Transverse colon (tissue), 4 donors: ENCODE results near the gene RPTOR. TPM values are rescaled to one million over a fixed set of nuclear protein-coding genes. Genes with fewer than 3 reads are reported as not detected.
"Not testable (repeated sequence)": the region's sequence is repeated elsewhere in the genome, so short reads cannot be mapped to it uniquely, and the experiment has no call there.

Source experiments
- DNase-seq: peaks from one replicate; pipeline ENCODE4 v3.0.0-alpha.2; 2019
- H3K27ac ChIP-seq, 4 donors: fragments of 200-600 bp; sonication (generic); 2 replicates each; pipeline ENCODE4 v1.5.1; 2016 to 2018; ENCODE audit warnings: inconsistent platforms in 4 of 4
- H3K27me3 ChIP-seq: fragments of 200-600 bp; sonication (generic); 2 replicates; pipeline ENCODE4 v1.5.1; 2017; ENCODE audit warnings: inconsistent platforms
- H3K36me3 ChIP-seq, 4 donors: fragments of 200-600 bp; sonication (generic); 2 replicates each; pipeline ENCODE4 v1.5.1; 2017 to 2019; ENCODE audit warnings: inconsistent platforms in 4 of 4
- H3K4me1 ChIP-seq, 4 donors: fragments of 200-600 bp; sonication (generic); 2 replicates each; pipeline ENCODE4 v1.5.1; 2017 to 2020; ENCODE audit warnings: inconsistent platforms in 4 of 4
- H3K4me3 ChIP-seq, 4 donors: fragments of 200-600 bp; sonication (generic); 1 replicate in 1 of 4; 2 replicates in 3 of 4; pipeline versions ENCODE4 v1.5.1 to v1.6.1; 2017 to 2019; ENCODE audit warnings: inconsistent platforms in 4 of 4
- H3K9me3 ChIP-seq, 2 donors: fragments of 200-600 bp; sonication (generic); 2 replicates each; pipeline ENCODE4 v1.5.1; 2017 to 2019; ENCODE audit warnings: inconsistent platforms in 2 of 2
- EP300 ChIP-seq: sonication (generic); formaldehyde crosslinking; IDR thresholded peaks from one replicate; pipeline ENCODE4 v1.6.1; 2017; ENCODE audit warnings: antibody characterized with exemption, low read depth
- POLR2A ChIP-seq: fragments of 450-650 bp; IDR thresholded peaks from one replicate; pipeline ENCODE4 v1.6.1; 2016; ENCODE audit warnings: antibody characterized with exemption, mild to moderate bottlenecking, moderate library complexity
- POLR2AphosphoS5 ChIP-seq, 3 donors: sonication (generic); formaldehyde crosslinking; IDR thresholded peaks; one replicate each; pipeline ENCODE4 v1.6.1; 2016; ENCODE audit warnings: antibody characterized with exemption in 3 of 3
- WGBS, 2 donors: methylation state at CpG; one replicate each; pipeline ENCODE4 v1.1.5; 2018; ENCODE audit warnings: low coverage in 1 of 2; 5-methylcytosine and 5-hydroxymethylcytosine counted together
- in situ Hi-C, 4 donors: fragments of 200-750 bp; cut with MboI; loops; one replicate each; pipeline versions ENCODE4 v1.15.0 to v1.15.1; 2017; ENCODE audit warnings: low sequenced_read_pairs in 3 of 4, low pct_ligation_motif_present in 1 of 4, low pct_unique_long_range_greater_than_20kb in 1 of 4
- intact Hi-C: fragments of 100-400 bp; cut with DNase I; formaldehyde crosslinking; loops from one replicate; pipeline ENCODE4 v1.15.1; 2023; ENCODE audit warnings: low total_unique reads
- total RNA-seq, 4 donors: library from RNA; depleted of rRNA; stranded (reverse); fragments of >200 nt; gene quantifications; one replicate each; pipeline ENCODE4 v1.1.0, GENCODE V29; 2016
- TF ChIP-seq, protein P1 (sequence below), 5 experiments: fragments of 200-600 bp in 3 of 5; fragments of 450-650 bp in 2 of 5; sonication (generic) in 3 of 5; IDR thresholded peaks; 1 replicate in 2 of 5; 2 replicates in 3 of 5; pipeline ENCODE4 v1.5.1; 2016 to 2017; ENCODE audit warnings: antibody characterized with exemption in 5 of 5, inconsistent platforms in 3 of 5, mild to moderate bottlenecking in 2 of 5, moderate library complexity in 1 of 5

RPTOR gene
- total RNA-seq, 4 donors from 2014 or later, result 28.9 to 79.3 (median 48.0) TPM

DNA sequence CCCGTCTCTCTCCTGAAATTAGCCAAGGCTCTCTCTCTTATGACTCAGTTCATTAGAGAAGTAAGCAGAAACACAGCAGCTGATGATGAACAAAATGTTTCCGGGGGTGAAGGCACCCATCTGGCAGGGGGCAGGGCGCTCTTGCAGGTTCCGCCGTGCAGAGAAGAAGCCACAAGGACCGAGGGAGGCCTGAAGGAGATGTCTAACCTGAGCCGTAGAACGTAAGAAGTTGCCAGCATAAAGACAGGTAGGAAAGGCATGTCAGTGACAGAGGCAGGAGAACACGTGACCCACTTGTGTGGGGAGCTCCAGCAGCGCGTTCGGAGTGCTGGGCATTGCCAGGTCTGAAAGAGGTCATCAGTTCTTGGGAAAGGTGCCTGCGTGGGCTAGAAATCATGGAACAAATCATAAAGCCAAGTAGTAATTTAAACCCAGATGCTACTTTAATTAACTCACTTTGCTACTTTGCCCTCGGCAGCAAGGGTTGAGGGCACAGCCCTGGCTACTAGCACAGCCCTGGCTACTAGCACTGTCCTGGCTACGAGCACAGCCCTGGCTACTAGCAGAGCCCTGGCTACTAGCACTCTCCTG, 198.6 kb downstream of the RPTOR start:
- Histone ChIP-seq H3K9me3 (no peaks in the 10 kb centered on the region), H3K36me3 (no peaks in the 10 kb centered on the region), H3K27ac (no peak overlapping the region), H3K27me3 (no peaks in the 10 kb centered on the region), H3K4me1 (no peaks in the 10 kb centered on the region), H3K4me3 (no peak overlapping the region)
- DNase-seq, result no peak
- WGBS, 2 donors, result 74 to 85% methylated on average over 13 to 15 of the region's 15 CpGs
- no peak for TF ChIP-seq POLR2A
- no peak for TF ChIP-seq EP300
- TF ChIP-seq, protein P1, sequence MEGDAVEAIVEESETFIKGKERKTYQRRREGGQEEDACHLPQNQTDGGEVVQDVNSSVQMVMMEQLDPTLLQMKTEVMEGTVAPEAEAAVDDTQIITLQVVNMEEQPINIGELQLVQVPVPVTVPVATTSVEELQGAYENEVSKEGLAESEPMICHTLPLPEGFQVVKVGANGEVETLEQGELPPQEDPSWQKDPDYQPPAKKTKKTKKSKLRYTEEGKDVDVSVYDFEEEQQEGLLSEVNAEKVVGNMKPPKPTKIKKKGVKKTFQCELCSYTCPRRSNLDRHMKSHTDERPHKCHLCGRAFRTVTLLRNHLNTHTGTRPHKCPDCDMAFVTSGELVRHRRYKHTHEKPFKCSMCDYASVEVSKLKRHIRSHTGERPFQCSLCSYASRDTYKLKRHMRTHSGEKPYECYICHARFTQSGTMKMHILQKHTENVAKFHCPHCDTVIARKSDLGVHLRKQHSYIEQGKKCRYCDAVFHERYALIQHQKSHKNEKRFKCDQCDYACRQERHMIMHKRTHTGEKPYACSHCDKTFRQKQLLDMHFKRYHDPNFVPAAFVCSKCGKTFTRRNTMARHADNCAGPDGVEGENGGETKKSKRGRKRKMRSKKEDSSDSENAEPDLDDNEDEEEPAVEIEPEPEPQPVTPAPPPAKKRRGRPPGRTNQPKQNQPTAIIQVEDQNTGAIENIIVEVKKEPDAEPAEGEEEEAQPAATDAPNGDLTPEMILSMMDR (IDR thresholded peaks at IDR 0.05), result no peak
- no peak for TF ChIP-seq POLR2AphosphoS5 (IDR thresholded peaks at IDR 0.05)
- in situ Hi-C loops (no loop called here), intact Hi-C loops (no loop called here)

DNA sequence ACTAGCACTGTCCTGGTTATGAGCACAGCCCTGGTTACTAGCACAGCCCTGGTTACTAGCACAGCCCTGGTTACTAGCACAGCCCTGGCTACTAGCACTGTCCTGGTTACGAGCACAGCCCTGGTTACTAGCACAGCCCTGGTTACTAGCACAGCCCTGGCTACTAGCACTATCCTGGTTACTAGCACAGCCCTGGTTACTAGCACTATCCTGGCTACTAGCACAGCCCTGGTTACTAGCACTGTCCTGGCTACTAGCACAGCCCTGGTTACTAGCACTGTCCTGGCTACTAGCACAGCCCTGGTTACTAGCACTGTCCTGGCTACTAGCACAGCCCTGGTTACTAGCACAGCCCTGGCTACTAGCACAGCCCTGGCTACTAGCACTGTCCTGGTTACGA, 199.3 kb downstream of the RPTOR start:
- H3K27ac ChIP-seq, intact Hi-C loops, H3K4me1 ChIP-seq, H3K36me3 ChIP-seq, H3K9me3 ChIP-seq, H3K4me3 ChIP-seq, DNase-seq, in situ Hi-C loops, H3K27me3 ChIP-seq: not testable (repeated sequence)
- WGBS, 2 donors, result no CpG with 5 or more reads among the region's 2 CpGs

- H3K9me3 ChIP-seq, intact Hi-C loops, H3K27ac ChIP-seq, H3K4me1 ChIP-seq, DNase-seq, H3K36me3 ChIP-seq, H3K4me3 ChIP-seq, H3K27me3 ChIP-seq, in situ Hi-C loops: not testable (repeated sequence)
- WGBS, 2 donors, result no CpG with 5 or more reads among the region's 1 CpG
Observed at GRCh38 chr17:80744725-80745124, 200.1 kb downstream of the RPTOR start.

GRCh38 chr17:80745183-80745582, 200.5 kb downstream of the RPTOR start:
- intact Hi-C loops, result no loop called here
- Histone ChIP-seq H3K4me3 (no peak overlapping the region), H3K27me3 (no peaks in the 10 kb centered on the region), H3K27ac (no peak overlapping the region), H3K9me3 (no peaks in the 10 kb centered on the region), H3K4me1 (peaks cover 0 to 6% (median 0%) of the 10 kb centered on the region in 4 donors), H3K36me3 (no peaks in the 10 kb centered on the region)
- 88 to 90% methylated on average over 4 of the region's 4 CpGs for WGBS, 2 donors
- DNase-seq, result no peak
- in situ Hi-C loops, result no loop called here
- TF ChIP-seq, protein P1 (IDR thresholded peaks at IDR 0.05), result no peak
- no peak for TF ChIP-seq POLR2AphosphoS5 (IDR thresholded peaks at IDR 0.05)
- no peak for TF ChIP-seq POLR2A
- no peak for TF ChIP-seq EP300

DNA sequence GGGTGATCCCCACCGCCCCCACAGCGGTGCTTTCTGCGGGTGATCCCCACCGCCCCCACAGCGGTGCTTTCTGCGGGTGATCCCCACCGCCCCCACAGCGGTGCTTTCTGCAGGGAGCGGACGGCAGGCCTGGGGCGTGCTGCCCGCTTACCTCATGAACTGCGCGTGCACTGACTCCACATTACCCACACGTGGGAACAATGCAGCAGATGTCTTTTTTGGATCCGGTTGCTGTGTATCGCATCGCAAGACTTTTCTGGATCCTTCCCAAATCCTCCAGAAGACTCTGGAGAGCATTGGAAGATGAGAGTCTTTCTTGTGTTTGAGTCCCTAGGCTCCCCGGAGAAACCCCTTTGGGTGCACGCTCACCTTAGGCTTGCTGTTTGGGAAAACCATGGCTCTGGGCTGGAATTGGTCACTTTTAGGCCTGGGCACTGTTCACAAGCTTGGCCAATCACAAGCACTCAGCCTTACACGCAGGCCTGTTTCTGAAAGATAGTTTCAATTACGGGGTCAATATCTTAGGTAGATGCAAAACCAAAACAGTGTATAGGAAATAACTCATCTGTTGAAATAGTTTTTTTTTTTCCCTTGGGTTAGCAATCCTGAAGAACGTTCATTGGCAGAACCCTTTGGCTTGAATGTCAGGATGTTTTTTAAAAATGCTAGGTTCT, 201.8 kb downstream of the RPTOR start:
- 76 to 83% methylated on average over 2 to 17 of the region's 23 CpGs for WGBS, 2 donors
- no peak for DNase-seq
- TF ChIP-seq EP300 (no peak), POLR2AphosphoS5 (IDR thresholded peaks at IDR 0.05) (no peak), POLR2A (no peak)
- TF ChIP-seq, protein P1 (IDR thresholded peaks at IDR 0.05), result no peak
- Histone ChIP-seq H3K36me3 (no peaks in the 10 kb centered on the region), H3K27me3 (no peaks in the 10 kb centered on the region), H3K4me1 (peaks cover 0 to 12% (median 0%) of the 10 kb centered on the region in 4 donors), H3K4me3 (no peak overlapping the region), H3K27ac (no peak overlapping the region), H3K9me3 (no peaks in the 10 kb centered on the region)
- in situ Hi-C loops (no loop called here), intact Hi-C loops (no loop called here)
